IMR-90 (cell line): Measurements from ENCODE around the gene FNDC10. TPM values are rescaled to one million over a fixed set of nuclear protein-coding genes. Genes with fewer than 3 reads are reported as not detected.
A peak's percentile ranks its signal among the peaks of the same experiment; 100 is the strongest.

Experiments
- ATAC-seq: fragments of 200-7000 bp; cut with Tn5 transposase; 2 replicates; pipeline ENCODE4 v1.9.1; 2020; ENCODE audit warnings: low read depth, mild to moderate bottlenecking, moderate library complexity
- BruUV-seq: library from RNA; stranded (reverse); fragments of 400-500 nt; replicated peaks from 2 replicates; lab custom pipeline; 2021; lab: Mats Ljungman, UMichigan
- CTCF ChIA-PET: fragments of 300-600 bp; formaldehyde crosslinking; extraction: SDS; loops from one replicate; lab custom pipeline; 2021; ENCODE audit warnings: antibody characterized with exemption; lab: Yijun Ruan, JAX
- POLR2A ChIA-PET: fragments of 300-600 bp; sonication (Branson Sonifier 250); formaldehyde crosslinking; loops from one replicate; lab custom pipeline; 2022; ENCODE audit warnings: antibody characterized with exemption; ENCODE audit not compliant: unreplicated experiment; lab: Charles Lee
- DNase-seq: peaks from one replicate; pipeline ENCODE4 v3.0.0; 2013
- H2AFZ ChIP-seq: replicated peaks from 2 replicates; pipeline ENCODE3; 2013; ENCODE audit warnings: low read length, mild to moderate bottlenecking; ENCODE audit not compliant: poor library complexity
- H2AK5ac ChIP-seq: 2 replicates; pipeline ENCODE4 v1.6.1; 2013; ENCODE audit warnings: low read depth, low read length, inconsistent platforms
- H2AK9ac ChIP-seq: replicated peaks from 2 replicates; pipeline ENCODE3; 2013; ENCODE audit warnings: mild to moderate bottlenecking, low read depth, low read length, moderate library complexity; ENCODE audit not compliant: poor library complexity
- H2BK120ac ChIP-seq: 2 replicates; pipeline ENCODE4 v1.6.1; 2013; ENCODE audit warnings: low read depth, low read length, inconsistent platforms
- H2BK15ac ChIP-seq: 3 replicates; pipeline ENCODE4 v1.6.1; 2013; ENCODE audit warnings: low read depth, low read length, inconsistent platforms
- H2BK20ac ChIP-seq: 2 replicates; pipeline ENCODE4 v1.6.1; 2013; ENCODE audit warnings: low read depth, mild to moderate bottlenecking, inconsistent platforms, low read length, moderate library complexity
- H2BK5ac ChIP-seq: 2 replicates; pipeline ENCODE4 v1.6.1; 2013; ENCODE audit warnings: mild to moderate bottlenecking, low read depth, low read length, inconsistent platforms; ENCODE audit not compliant: poor library complexity, severe bottlenecking
- H3K14ac ChIP-seq: replicated peaks from 2 replicates; pipeline ENCODE4 v1.6.1; 2013; ENCODE audit warnings: low read depth, low read length, inconsistent platforms
- H3K18ac ChIP-seq: 2 replicates; pipeline ENCODE4 v1.6.1; 2013; ENCODE audit warnings: low read depth, low read length, control low read depth
- H3K23ac ChIP-seq: 2 replicates; pipeline ENCODE4 v1.6.1; 2013; ENCODE audit warnings: low read depth, low read length, inconsistent platforms
- H3K27ac ChIP-seq: 2 replicates; pipeline ENCODE4 v1.5.1; 2013; ENCODE audit warnings: mild to moderate bottlenecking, control low read depth, low read length; ENCODE audit not compliant: insufficient read depth
- H3K27me3 ChIP-seq: 2 replicates; pipeline ENCODE4 v1.6.1; 2013; ENCODE audit warnings: low read length; ENCODE audit not compliant: control insufficient read depth, insufficient read depth
- H3K36me3 ChIP-seq: 2 replicates; pipeline ENCODE4 v1.6.1; 2013; ENCODE audit warnings: low read length, mixed read lengths; ENCODE audit not compliant: control insufficient read depth, insufficient read depth
- H3K4ac ChIP-seq: 2 replicates; pipeline ENCODE4 v1.6.1; 2013; ENCODE audit warnings: low read depth, low read length, inconsistent platforms
- H3K4me1 ChIP-seq: 2 replicates; pipeline ENCODE4 v1.6.1; 2013; ENCODE audit warnings: low read length, mixed read lengths; ENCODE audit not compliant: control insufficient read depth, insufficient read depth
- H3K4me2 ChIP-seq: 2 replicates; pipeline ENCODE4 v1.6.1; 2013; ENCODE audit warnings: low read depth, mild to moderate bottlenecking, control low read depth, low read length, moderate library complexity
- H3K4me3 ChIP-seq: 2 replicates; pipeline ENCODE4 v1.5.1; 2013; ENCODE audit warnings: low read depth, mild to moderate bottlenecking, control low read depth, low read length, moderate library complexity; ENCODE audit not compliant: insufficient read depth
- H3K56ac ChIP-seq: 2 replicates; pipeline ENCODE4 v1.6.1; 2013; ENCODE audit warnings: low read length, inconsistent platforms; ENCODE audit not compliant: insufficient read depth; ENCODE audit errors: extremely low read depth
- H3K79me1 ChIP-seq, 2 experiments: 2 replicates each; pipeline ENCODE4 v1.6.1; 2013; ENCODE audit warnings: low read length in 2 of 2, inconsistent platforms in 1 of 2, low read depth in 1 of 2
- H3K9ac ChIP-seq: 2 replicates; pipeline ENCODE4 v1.6.1; 2013; ENCODE audit warnings: low read depth, low read length, control low read depth
- H3K9me1 ChIP-seq: 2 replicates; pipeline ENCODE4 v1.6.1; 2013; ENCODE audit warnings: low read length, inconsistent platforms; ENCODE audit not compliant: insufficient read depth
- H3K9me3 ChIP-seq: 2 replicates; pipeline ENCODE4 v1.6.1; 2013; ENCODE audit warnings: low read length; ENCODE audit not compliant: control insufficient read depth, insufficient read depth
- H4K20me1 ChIP-seq: 2 replicates; pipeline ENCODE4 v1.6.1; 2013; ENCODE audit warnings: low read length, inconsistent platforms; ENCODE audit not compliant: insufficient read depth
- H4K5ac ChIP-seq: 2 replicates; pipeline ENCODE4 v1.6.1; 2013; ENCODE audit warnings: mild to moderate bottlenecking, low read depth, low read length, control low read depth
- H4K8ac ChIP-seq, 2 experiments: 2 replicates each; pipeline ENCODE4 v1.6.1; 2013; ENCODE audit warnings: low read depth in 2 of 2, low read length in 2 of 2, control low read depth in 1 of 2, inconsistent platforms in 1 of 2
- H4K91ac ChIP-seq: 2 replicates; pipeline ENCODE4 v1.6.1; 2013; ENCODE audit warnings: low read depth, low read length, inconsistent platforms; ENCODE audit not compliant: insufficient read depth
- BHLHE40 ChIP-seq: fragments of 150-350 bp; IDR thresholded peaks from 2 replicates; pipeline ENCODE4 v1.6.1; 2016; ENCODE audit warnings: mild to moderate bottlenecking, low read depth, low read length
- CEBPB ChIP-seq: IDR thresholded peaks from 2 replicates; pipeline ENCODE4 v1.6.1; 2012; ENCODE audit warnings: low read depth, low read length, improper control_type of control experiment
- WGBS, 2 experiments: methylation state at CpG; one replicate each; pipeline versions ENCODE4 v1.1.5 to v1.1.7; 2013; ENCODE audit warnings: missing lambda C conversion rate in 2 of 2; ENCODE audit not compliant: insufficient read length in 1 of 2; ENCODE audit errors: extremely low coverage in 2 of 2; 5-methylcytosine and 5-hydroxymethylcytosine counted together
- dilution Hi-C: fragments of 300-500 bp; cut with HindIII; formaldehyde crosslinking; loops from one replicate; pipeline ENCODE4 v1.14.3; 2018; ENCODE audit warnings: low sequenced_read_pairs; ENCODE audit not compliant: unreplicated experiment
- in situ Hi-C: fragments of 300-500 bp; cut with MboI; formaldehyde crosslinking; loops from 3 replicates; pipeline ENCODE4 v1.14.3; 2019; ENCODE audit warnings: low sequenced_read_pairs, inconsistent platforms, mixed read lengths
- intact Hi-C: fragments of 100-400 bp; cut with micrococcal nuclease; formaldehyde crosslinking; loops from 2 replicates; pipeline ENCODE4 v1.10.0; 2022
- polyA plus RNA-seq, 3 experiments: library from polyadenylated mRNA; depleted of rRNA; stranded (reverse); fragments of >200 nt; gene quantifications; 2 replicates each; pipeline ENCODE4 v1.2.3, GENCODE V29; 2012; ENCODE audit warnings: low replicate concordance in 1 of 3
- total RNA-seq: library from RNA; depleted of rRNA; stranded (reverse); fragments of >200 nt; gene quantifications from 2 replicates; pipeline ENCODE4 v1.2.3, GENCODE V29; 2012
- TF ChIP-seq, protein P1 (sequence below): conservative IDR thresholded peaks from 2 replicates; pipeline ENCODE4 v1.5.1; 2012; ENCODE audit warnings: mild to moderate bottlenecking, low read depth, low read length, improper control_type of control experiment
- TF ChIP-seq, protein P2 (sequence below): fragments of 150-350 bp; IDR thresholded peaks from 2 replicates; pipeline ENCODE4 v1.6.1; 2016; ENCODE audit warnings: low read depth, mild to moderate bottlenecking, low read length, moderate library complexity, borderline replicate concordance

The FNDC10 gene
- total and polyA plus RNA-seq, 2 of the 4 experiments (the other 2 are of a cell fraction), result 0.36 to 5.8 TPM

DNA sequence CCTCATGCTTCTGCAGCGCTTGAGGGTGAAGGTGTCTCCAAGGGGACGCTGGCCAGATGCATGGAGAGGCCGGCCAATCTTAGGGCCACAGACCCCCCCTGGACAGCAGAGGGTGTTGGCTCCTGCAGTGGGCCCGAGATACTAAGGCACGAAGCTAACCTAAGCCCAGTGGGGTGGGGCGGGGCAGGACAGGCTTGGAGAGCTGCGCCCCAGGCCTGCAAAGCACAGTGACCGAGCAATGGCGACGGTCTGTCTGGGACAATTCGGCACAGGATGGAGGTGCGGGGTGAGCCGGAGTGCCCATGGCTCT, 1.3 kb downstream of the FNDC10 start:
- dilution Hi-C loops, result no loop called here
- Histone ChIP-seq H2AK9ac (peak overlapping the region; percentile 28), H2BK120ac (no peak overlapping the region), H3K4me1 (peaks cover 10% of the 10 kb centered on the region; the same call in 1 of the 2 replicates), H3K18ac (no peak overlapping the region), H2AK5ac (no peak overlapping the region), H3K14ac (no peak overlapping the region), H2BK5ac (no peak overlapping the region), H2BK15ac (no peak overlapping the region), H3K4me3 (no peak overlapping the region), H3K27me3 (peaks cover 24% of the 10 kb centered on the region), H4K8ac (no peak overlapping the region), H2BK20ac (no peak overlapping the region), H4K20me1 (no peaks in the 10 kb centered on the region), H3K56ac (no peak overlapping the region), H3K4ac (no peak overlapping the region), H3K9me3 (no peaks in the 10 kb centered on the region), H3K4me2 (no peak overlapping the region), H3K23ac (no peak overlapping the region), H3K36me3 (no peaks in the 10 kb centered on the region), H4K91ac (no peak overlapping the region), H3K9me1 (no peaks in the 10 kb centered on the region), H3K79me1 (no peaks in the 10 kb centered on the region), H3K9ac (no peak overlapping the region), H3K27ac (no peak overlapping the region), H4K5ac (no peak overlapping the region), H2AFZ (peak overlapping the region; percentile 87)
- ATAC-seq (no peak), DNase-seq (no peak)
- POLR2A ChIA-PET, result no interaction called here
- in situ Hi-C loops, result no loop called here
- TF ChIP-seq, protein P1, sequence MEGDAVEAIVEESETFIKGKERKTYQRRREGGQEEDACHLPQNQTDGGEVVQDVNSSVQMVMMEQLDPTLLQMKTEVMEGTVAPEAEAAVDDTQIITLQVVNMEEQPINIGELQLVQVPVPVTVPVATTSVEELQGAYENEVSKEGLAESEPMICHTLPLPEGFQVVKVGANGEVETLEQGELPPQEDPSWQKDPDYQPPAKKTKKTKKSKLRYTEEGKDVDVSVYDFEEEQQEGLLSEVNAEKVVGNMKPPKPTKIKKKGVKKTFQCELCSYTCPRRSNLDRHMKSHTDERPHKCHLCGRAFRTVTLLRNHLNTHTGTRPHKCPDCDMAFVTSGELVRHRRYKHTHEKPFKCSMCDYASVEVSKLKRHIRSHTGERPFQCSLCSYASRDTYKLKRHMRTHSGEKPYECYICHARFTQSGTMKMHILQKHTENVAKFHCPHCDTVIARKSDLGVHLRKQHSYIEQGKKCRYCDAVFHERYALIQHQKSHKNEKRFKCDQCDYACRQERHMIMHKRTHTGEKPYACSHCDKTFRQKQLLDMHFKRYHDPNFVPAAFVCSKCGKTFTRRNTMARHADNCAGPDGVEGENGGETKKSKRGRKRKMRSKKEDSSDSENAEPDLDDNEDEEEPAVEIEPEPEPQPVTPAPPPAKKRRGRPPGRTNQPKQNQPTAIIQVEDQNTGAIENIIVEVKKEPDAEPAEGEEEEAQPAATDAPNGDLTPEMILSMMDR, result no peak
- TF ChIP-seq, protein P2, sequence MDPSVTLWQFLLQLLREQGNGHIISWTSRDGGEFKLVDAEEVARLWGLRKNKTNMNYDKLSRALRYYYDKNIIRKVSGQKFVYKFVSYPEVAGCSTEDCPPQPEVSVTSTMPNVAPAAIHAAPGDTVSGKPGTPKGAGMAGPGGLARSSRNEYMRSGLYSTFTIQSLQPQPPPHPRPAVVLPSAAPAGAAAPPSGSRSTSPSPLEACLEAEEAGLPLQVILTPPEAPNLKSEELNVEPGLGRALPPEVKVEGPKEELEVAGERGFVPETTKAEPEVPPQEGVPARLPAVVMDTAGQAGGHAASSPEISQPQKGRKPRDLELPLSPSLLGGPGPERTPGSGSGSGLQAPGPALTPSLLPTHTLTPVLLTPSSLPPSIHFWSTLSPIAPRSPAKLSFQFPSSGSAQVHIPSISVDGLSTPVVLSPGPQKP, result no peak
- TF ChIP-seq CEBPB, result no peak
- TF ChIP-seq BHLHE40, result no peak
- no TSS peak for BruUV-seq
- CTCF ChIA-PET, result no interaction called here
- intact Hi-C loops, result no loop called here
- WGBS, 2 experiments, result 90% methylated on average over 7 of the region's 13 CpGs; no CpG with 5 or more reads in 1 of the 2 experiments
